Caco-2 (cell line): ENCODE results near the gene CD247. TPM values are rescaled to one million over a fixed set of nuclear protein-coding genes. Genes with fewer than 3 reads are reported as not detected.

Source experiments
- BruUV-seq: library from RNA; stranded (reverse); fragments of 400-500 nt; replicated peaks from 2 replicates; lab custom pipeline; 2021; lab: Mats Ljungman, UMichigan
- CTCF ChIA-PET: fragments of 300-600 bp; sonication (Branson Sonifier 250); formaldehyde crosslinking; loops from one replicate; lab custom pipeline; 2022; ENCODE audit warnings: antibody characterized with exemption; lab: Charles Lee
- POLR2A ChIA-PET: fragments of 300-600 bp; sonication (Branson Sonifier 250); formaldehyde crosslinking; loops from one replicate; lab custom pipeline; 2022; ENCODE audit warnings: antibody characterized with exemption; lab: Charles Lee
- DNase-seq, 2 experiments: peaks; one replicate each; pipeline versions ENCODE4 v3.0.0 to v3.0.0-alpha.2; 2020 to 2022
- H3K27me3 ChIP-seq: replicated peaks from 2 replicates; pipeline ENCODE4 v1.6.0; 2011; ENCODE audit warnings: low read length; ENCODE audit not compliant: control insufficient read depth, insufficient read depth
- H3K36me3 ChIP-seq: 2 replicates; pipeline ENCODE4 v1.5.1; 2011; ENCODE audit warnings: low read length; ENCODE audit not compliant: control insufficient read depth, insufficient read depth
- H3K4me1 ChIP-seq: fragments of 250-450 bp; sonication (Bioruptor Pico); 2 replicates; pipeline ENCODE4 v1.5.1; 2020; ENCODE audit warnings: mild to moderate bottlenecking
- H3K4me3 ChIP-seq: 2 replicates; pipeline ENCODE4 v1.5.1; 2011; ENCODE audit warnings: low read depth, mild to moderate bottlenecking, control low read depth, low read length
- H3K9me3 ChIP-seq: fragments of 250-450 bp; sonication (Bioruptor Pico); 2 replicates; pipeline ENCODE4 v1.5.1; 2020; ENCODE audit warnings: mild to moderate bottlenecking, moderate library complexity
- H3K27ac Mint-ChIP-seq: one replicate; pipeline ENCODE4 v1.8.0; 2022; ENCODE audit warnings: mixed read lengths; ENCODE audit not compliant: unreplicated experiment
- H3K27me3 Mint-ChIP-seq: one replicate; pipeline ENCODE4 v1.8.0; 2022; ENCODE audit warnings: mixed read lengths; ENCODE audit not compliant: insufficient read depth, unreplicated experiment
- H3K36me3 Mint-ChIP-seq: one replicate; pipeline ENCODE4 v1.8.0; 2022; ENCODE audit warnings: mild to moderate bottlenecking, mixed read lengths; ENCODE audit not compliant: insufficient read depth, unreplicated experiment
- H3K4me1 Mint-ChIP-seq: one replicate; pipeline ENCODE4 v1.8.0; 2022; ENCODE audit warnings: low read depth, mixed read lengths; ENCODE audit not compliant: unreplicated experiment
- H3K4me3 Mint-ChIP-seq: one replicate; pipeline ENCODE4 v1.8.0; 2022; ENCODE audit warnings: mild to moderate bottlenecking, moderate library complexity, mixed read lengths; ENCODE audit not compliant: unreplicated experiment
- H3K9me3 Mint-ChIP-seq: one replicate; pipeline ENCODE4 v1.8.0; 2022; ENCODE audit warnings: mixed read lengths; ENCODE audit not compliant: unreplicated experiment
- intact Hi-C: fragments of 100-400 bp; cut with micrococcal nuclease; formaldehyde crosslinking; loops from one replicate; pipeline ENCODE4 v1.10.0; 2022; ENCODE audit not compliant: unreplicated experiment
- total RNA-seq: library from RNA; stranded (reverse); gene quantifications from 2 replicates; pipeline ENCODE4 v1.2.3, GENCODE V29; 2022
- TF ChIP-seq, protein P1 (sequence below), 2 experiments: fragments of 200-600 bp in 1 of 2; IDR thresholded peaks; 1 replicate in 1 of 2; 2 replicates in 1 of 2; pipeline versions ENCODE4 v1.5.1 to v1.8.0; 2011 to 2022; ENCODE audit warnings: antibody characterized with exemption in 1 of 2, control low read depth in 1 of 2, inconsistent platforms in 1 of 2, low read depth in 1 of 2, low read length in 1 of 2, mild to moderate bottlenecking in 1 of 2, moderate library complexity in 1 of 2; ENCODE audit not compliant: insufficient read depth in 1 of 2, severe bottlenecking in 1 of 2, unreplicated experiment in 1 of 2

The CD247 gene
- total RNA-seq, 1 experiment from 2014 or later, result not detected

DNA sequence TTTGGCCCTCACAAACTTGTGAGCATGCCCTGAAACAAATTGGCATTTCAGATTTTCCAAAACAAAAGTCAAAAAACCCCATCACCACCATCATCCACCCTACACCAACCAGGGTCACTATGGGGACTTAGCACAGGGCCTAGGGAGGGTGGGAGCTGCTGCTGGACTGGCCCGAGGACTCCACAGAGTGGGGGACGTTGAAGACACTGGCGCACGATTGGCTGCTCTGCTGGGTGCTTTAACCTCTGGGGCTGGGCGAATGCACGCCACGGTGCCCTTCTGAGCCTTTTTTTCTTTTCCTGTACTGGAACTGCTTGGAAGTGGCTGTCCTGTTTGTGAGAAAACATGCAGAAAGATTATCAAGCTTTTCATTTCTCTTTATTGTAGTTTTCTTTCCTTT is 92.8 kb downstream of the CD247 start:
- Mint-ChIP-seq H3K9me3 (no peaks in the 10 kb centered on the region), H3K27me3 (no peaks in the 10 kb centered on the region), H3K4me3 (no peak overlapping the region), H3K4me1 (no peaks in the 10 kb centered on the region), H3K27ac (no peak overlapping the region), H3K36me3 (peaks cover 12% of the 10 kb centered on the region)
- Histone ChIP-seq H3K27me3 (no peaks in the 10 kb centered on the region), H3K4me1 (no peaks in the 10 kb centered on the region), H3K36me3 (no peaks in the 10 kb centered on the region), H3K9me3 (no peaks in the 10 kb centered on the region), H3K4me3 (no peak overlapping the region)
- BruUV-seq, result no TSS peak
- intact Hi-C loops, result no loop called here
- ChIA-PET CTCF (no interaction called here), POLR2A (no interaction called here)
- no peak for DNase-seq
- TF ChIP-seq, protein P1, sequence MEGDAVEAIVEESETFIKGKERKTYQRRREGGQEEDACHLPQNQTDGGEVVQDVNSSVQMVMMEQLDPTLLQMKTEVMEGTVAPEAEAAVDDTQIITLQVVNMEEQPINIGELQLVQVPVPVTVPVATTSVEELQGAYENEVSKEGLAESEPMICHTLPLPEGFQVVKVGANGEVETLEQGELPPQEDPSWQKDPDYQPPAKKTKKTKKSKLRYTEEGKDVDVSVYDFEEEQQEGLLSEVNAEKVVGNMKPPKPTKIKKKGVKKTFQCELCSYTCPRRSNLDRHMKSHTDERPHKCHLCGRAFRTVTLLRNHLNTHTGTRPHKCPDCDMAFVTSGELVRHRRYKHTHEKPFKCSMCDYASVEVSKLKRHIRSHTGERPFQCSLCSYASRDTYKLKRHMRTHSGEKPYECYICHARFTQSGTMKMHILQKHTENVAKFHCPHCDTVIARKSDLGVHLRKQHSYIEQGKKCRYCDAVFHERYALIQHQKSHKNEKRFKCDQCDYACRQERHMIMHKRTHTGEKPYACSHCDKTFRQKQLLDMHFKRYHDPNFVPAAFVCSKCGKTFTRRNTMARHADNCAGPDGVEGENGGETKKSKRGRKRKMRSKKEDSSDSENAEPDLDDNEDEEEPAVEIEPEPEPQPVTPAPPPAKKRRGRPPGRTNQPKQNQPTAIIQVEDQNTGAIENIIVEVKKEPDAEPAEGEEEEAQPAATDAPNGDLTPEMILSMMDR (IDR thresholded peaks at IDR 0.05; ENCODE audit: insufficient read depth in 1 of 2, low read depth in 1 of 2, low read length in 1 of 2, severe bottlenecking in 1 of 2, unreplicated experiment in 1 of 2), result no peak

DNA sequence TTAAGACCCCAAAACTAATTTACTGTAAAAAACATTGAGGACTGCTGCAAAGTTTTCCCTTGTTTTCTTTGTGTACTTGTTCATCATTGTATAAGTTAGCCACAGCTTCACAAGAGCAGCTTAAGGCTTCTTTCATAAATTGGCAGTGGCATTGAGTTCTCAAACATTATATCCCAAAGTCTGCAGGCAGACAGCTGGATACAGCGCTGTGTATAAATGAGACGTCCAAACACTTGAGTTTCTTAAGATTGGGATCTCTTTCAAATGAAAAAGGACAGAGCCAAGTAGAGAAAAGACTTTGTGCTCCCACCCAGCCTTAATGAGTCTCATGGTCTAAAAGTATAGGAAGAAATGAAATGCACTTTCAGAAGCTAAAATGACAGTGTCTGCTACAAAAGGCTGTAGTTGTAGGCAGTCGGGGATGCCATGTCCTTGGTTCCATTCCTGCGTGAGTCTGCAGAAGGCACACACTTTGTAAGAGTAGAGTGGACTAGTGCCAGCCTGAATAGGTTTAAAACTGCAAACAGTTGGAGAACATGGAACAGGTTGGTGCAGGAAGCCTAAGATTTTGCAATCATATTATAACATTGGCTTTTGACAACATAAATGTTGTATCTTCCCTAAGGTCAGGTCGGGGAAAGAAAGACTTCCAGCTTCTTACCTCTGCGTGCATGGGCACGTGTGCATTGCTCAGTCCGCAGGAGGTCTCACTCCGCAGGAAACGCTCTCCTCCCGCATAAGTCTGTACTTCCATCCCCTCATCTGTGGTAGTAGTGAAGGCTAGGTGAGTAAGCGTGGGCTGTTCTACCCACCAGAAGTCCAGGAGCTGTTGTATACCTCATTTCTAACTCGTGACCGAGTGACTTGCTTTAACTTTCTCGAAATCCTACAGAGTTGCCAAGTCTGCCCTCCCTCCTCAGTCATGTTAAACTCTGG is 94.4 kb downstream of the CD247 start:
- Mint-ChIP-seq H3K9me3 (no peaks in the 10 kb centered on the region), H3K27ac (no peak overlapping the region), H3K36me3 (peaks cover 12% of the 10 kb centered on the region), H3K4me1 (no peaks in the 10 kb centered on the region), H3K4me3 (no peak overlapping the region), H3K27me3 (no peaks in the 10 kb centered on the region)
- Histone ChIP-seq H3K27me3 (no peaks in the 10 kb centered on the region), H3K36me3 (no peaks in the 10 kb centered on the region), H3K9me3 (no peaks in the 10 kb centered on the region), H3K4me3 (no peak overlapping the region), H3K4me1 (no peaks in the 10 kb centered on the region)
- CTCF ChIA-PET, result no interaction called here
- BruUV-seq, result no TSS peak
- POLR2A ChIA-PET, result no interaction called here
- TF ChIP-seq, protein P1 (IDR thresholded peaks at IDR 0.05; ENCODE audit: insufficient read depth in 1 of 2, low read depth in 1 of 2, low read length in 1 of 2, severe bottlenecking in 1 of 2, unreplicated experiment in 1 of 2), result no peak
- DNase-seq, result no peak
- intact Hi-C loops, result no loop called here

DNA sequence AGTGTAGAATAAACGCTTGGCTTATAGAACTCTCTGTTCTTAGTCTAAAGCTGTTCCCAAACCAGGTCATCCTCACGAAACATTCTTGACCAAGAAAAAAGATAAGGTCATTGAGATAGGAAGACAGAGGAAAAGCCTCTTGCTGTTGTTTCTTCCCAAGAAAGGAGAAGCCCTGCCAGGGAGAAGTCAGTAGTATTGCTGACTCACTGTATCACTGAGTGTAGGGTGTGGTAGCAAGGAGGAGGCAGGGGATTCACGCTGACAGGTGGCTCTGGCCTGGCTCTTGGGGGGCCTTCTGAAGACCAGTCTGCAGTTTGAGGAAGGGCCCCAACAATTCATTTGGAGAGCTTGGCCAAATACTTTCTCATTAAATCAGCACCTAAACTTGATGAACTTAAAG is 97.8 kb downstream of the CD247 start:
- Histone ChIP-seq H3K4me3 (no peak overlapping the region), H3K27me3 (no peaks in the 10 kb centered on the region), H3K36me3 (no peaks in the 10 kb centered on the region), H3K9me3 (no peaks in the 10 kb centered on the region), H3K4me1 (no peaks in the 10 kb centered on the region)
- peaks cover 14% of the 10 kb centered on the region for H3K36me3 Mint-ChIP-seq
- DNase-seq, result no peak
- BruUV-seq, result no TSS peak
- TF ChIP-seq, protein P1 (IDR thresholded peaks at IDR 0.05; ENCODE audit: insufficient read depth in 1 of 2, low read depth in 1 of 2, low read length in 1 of 2, severe bottlenecking in 1 of 2, unreplicated experiment in 1 of 2), result no peak
- no peaks in the 10 kb centered on the region for H3K27me3 Mint-ChIP-seq
- H3K9me3 Mint-ChIP-seq, result no peaks in the 10 kb centered on the region
- ChIA-PET CTCF (no interaction called here), POLR2A (no interaction called here)
- H3K4me3 Mint-ChIP-seq, result no peak overlapping the region
- no peak overlapping the region for H3K27ac Mint-ChIP-seq
- no peaks in the 10 kb centered on the region for H3K4me1 Mint-ChIP-seq
- intact Hi-C loops, result no loop called here
